HG03432 (cell line): ENCODE data around the gene MIEN1.
"Not testable (repeated sequence)": the region's sequence is repeated elsewhere in the genome, so short reads cannot be mapped to it uniquely, and the experiment has no call there.

Source experiments
- ATAC-seq: cut with Tn5 transposase; IDR thresholded peaks from one replicate; pipeline ENCODE4 v1.9.1; 2021; ENCODE audit warnings: mild to moderate bottlenecking, moderate library complexity; ENCODE audit not compliant: unreplicated experiment

MIEN1 gene

GRCh38 chr17:39742126-39742855 lies 12.0 kb upstream of the MIEN1 start:
- ATAC-seq: no peak

- ATAC-seq: no peak
Measured at GRCh38 chr17:39740357-39741111, 10.2 kb upstream of the MIEN1 start.

DNA sequence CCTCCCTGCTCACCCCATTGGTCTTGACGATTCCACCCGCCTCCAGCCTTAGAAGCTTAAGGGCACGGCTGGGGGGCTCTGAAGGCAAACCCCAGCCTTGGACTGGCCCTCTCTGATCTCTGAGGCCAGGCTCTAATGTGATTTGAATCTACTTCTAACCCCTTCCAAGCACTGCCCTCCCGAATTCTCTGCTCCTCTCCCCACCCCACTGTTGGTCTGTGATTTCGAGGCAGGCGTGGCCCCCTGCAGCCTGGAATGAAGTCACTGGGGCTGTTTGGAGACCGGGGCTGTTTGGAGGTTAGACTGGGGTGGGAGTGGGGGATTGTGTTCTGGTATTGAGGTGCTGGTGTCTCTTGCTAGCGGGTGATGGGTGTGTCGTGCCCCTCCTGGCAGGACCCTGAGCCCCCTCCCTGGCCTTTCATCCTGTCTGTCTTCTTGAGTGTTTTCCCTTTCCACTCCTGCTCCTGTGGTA lies 9.6 kb upstream of the MIEN1 start:
- no peak for ATAC-seq

DNA sequence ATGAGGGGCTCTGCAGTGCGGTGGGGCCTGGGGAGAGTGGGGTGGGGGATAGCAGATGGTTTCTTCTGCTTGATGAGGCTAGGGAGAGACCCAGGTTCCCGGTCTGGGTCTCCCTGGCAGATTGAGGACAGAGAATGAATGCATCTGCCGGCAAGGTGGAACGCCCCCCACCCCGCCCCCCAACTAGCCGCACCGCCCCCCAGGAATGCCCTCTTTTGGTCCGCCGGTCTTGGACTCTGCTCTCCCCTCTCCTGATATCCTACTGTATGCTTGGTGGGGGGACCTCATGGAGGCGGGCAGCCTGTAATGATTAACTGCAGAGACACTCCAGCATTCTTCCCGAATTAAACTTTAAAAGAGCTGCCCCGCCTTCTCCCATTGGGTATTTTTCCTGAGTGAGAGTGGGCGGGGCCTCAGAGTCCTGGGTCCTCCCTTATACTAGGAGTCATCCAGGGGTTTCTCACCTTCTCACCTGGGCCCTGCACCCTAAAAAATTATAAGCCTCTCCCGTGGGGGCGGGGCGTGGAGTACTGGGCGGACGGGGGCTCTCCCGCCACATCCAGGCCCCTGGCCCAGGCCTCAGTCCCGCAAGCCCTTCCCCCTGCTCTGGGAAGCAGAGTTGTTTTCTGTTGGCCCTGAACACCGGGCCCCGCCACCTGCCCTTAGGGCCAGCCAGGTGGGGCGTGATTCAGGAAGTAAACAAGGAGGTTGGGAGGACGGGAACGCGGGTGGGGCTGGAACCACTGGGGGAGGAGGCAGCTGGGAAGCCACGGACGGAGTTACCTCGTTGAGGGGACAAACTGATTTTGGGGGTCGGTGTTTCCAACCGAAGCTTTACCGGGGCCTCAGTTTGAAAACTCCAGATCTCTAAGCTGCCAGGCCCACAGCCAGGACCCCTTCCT lies 8.9 kb upstream of the MIEN1 start:
- no peak for ATAC-seq

DNA sequence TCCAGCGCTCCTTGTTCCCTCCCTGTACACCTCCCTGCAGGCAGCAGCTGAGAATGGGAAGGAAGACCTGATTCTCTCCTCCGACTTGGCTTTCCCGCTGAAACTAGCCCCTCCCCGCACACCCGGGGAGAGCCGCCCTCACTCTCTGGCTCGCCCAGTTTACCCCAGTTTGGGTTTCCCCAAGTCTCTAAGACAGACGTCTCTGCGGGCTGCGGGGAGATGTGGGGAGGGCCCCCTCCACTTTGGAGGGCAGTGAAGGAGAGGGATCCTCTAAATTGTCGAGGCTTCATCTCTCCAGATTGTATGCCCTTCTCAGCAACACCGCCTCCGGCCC lies 8.2 kb upstream of the MIEN1 start:
- ATAC-seq: no peak

DNA sequence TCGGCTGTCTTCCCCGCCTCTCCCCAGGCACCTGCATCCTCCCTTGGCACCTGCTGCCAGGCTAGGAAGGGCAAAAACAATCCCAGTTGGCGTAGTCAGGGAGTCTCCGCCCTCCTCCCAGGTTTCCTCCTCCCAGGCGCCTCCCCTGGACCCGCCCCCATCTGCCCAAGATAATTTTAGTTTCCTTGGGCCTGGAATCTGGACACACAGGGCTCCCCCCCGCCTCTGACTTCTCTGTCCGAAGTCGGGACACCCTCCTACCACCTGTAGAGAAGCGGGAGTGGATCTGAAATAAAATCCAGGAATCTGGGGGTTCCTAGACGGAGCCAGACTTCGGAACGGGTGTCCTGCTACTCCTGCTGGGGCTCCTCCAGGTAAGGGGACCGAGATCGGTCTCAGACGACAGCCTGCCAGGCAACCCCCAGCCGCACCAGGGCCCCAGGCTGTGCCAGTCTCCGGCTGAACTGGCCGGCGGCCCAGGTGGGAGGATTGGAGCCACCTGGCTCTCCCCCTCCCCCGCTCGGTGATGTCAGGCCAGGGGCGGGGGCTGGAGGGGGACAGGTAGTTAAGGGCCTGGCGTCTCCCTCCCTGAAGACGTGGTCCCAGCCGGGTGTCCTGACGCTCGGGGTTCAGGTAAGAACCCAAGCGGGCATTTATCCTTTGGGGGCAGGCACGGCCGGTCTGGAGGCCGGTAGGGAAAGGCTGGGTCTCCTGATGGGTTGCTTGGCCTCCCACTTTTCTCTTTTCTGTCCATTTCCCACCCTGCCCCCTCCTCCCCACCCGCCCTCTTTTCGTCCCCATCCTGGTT lies 7.6 kb upstream of the MIEN1 start, which contains the start of gene GRB7:
Gene GRB7 (plus strand): TSS at position 179 of the 808 bp plus-strand sequence. CDS start 4,364 bp downstream, outside the sequence.
- no peak for ATAC-seq

GRCh38 chr17:39737206-39737759 lies 7.0 kb upstream of the MIEN1 start:
- no peak for ATAC-seq

DNA sequence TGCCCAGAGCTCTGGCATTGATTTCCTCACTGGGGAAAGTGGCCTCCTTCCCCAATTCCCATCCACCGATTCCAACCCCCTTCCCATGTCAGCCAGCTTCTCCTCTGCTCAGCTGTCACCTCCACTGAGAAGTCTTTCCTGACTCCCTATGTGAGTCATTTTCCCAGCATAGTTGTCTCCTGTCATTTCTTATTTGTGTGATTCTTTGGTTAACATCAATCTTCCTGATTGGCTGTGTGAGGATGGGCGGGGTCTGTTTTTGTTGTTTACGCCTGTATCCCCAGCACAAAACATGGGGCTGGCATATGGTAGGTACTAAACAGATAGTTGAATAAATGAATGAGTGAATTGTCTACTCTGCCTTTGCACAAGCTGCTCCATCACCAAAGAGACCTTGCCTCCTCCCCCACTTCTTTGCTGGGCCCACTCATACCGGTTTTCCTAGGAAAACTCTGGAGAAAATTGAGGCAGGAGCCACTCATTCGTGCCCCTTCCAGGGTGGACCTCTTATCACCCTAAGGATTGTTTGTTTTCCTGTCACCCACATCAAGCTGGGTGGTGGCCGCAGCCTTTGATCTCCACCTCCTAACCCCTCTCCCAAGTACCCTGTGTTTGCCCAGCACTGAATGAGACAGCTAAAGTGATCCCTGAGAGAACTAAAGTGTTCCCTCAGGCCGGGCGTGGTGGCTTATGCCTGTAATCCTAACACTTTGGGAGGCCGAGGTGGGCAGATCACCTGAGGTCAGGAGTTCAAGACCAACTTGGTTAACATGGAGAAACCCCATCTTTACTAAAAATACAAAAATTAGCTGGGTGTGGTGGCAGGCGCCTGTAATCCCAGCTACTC lies 6.2 kb upstream of the MIEN1 start:
- no peak for ATAC-seq

DNA sequence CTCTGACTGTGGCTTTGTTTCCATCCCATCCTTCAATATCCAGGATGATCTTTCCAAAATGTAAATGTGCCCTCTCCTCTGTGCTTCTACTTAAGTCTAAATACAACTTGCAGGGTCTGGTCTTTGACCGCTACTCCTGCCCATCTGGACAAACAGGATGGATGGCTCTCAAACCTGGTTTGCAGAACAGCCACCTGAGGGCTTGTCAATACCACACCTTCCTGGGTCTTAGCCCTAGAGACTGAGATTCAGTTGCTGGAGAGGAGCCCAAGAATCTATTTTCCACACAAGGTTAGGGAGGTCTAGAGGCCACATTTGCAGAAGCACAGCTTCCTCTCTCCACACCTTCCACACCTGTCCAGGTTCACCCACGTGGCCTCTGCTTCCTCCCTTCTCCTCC lies 5.5 kb upstream of the MIEN1 start:
- ATAC-seq: no peak

- no peak for ATAC-seq
Measured at GRCh38 chr17:39732586-39732985, 2.3 kb upstream of the MIEN1 start.

GRCh38 chr17:39729280-39729851 lies 966 bp downstream of the MIEN1 start:
- ATAC-seq: no peak

GRCh38 chr17:39727556-39727955 lies 2.8 kb downstream of the MIEN1 start:
- no peak for ATAC-seq

DNA sequence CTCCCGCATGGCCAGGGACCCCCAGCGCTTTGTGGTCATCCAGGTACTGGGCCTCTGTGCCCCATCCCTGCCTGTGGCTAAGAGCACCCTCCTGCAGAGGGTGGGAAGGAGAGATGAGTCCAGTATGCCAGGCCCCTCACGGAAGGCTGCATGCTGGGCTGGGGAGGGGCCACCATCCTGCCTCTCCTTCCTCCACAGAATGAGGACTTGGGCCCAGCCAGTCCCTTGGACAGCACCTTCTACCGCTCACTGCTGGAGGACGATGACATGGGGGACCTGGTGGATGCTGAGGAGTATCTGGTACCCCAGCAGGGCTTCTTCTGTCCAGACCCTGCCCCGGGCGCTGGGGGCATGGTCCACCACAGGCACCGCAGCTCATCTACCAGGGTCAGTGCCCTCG lies 3.7 kb downstream of the MIEN1 start:
- no peak for ATAC-seq

DNA sequence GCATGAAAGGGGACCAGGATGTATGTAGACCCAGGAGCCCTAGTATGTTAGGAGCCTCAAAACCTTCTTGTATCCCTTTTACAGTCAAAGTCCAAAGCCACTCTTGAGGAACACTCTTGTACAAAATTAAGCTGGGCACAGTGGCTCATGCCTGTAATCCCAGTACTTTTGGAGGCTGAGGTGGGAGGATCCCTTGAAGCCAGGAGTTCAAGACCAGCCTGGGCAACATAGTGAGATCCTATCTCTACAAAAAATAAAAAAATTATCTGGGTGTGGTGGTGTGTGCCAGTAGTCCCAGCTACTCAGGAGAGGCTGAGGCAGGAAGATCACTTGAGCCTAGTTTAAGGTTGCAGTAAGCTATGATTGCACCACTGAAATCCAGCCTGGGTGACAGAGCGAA lies 4.4 kb downstream of the MIEN1 start:
- ATAC-seq: not testable (repeated sequence)

DNA sequence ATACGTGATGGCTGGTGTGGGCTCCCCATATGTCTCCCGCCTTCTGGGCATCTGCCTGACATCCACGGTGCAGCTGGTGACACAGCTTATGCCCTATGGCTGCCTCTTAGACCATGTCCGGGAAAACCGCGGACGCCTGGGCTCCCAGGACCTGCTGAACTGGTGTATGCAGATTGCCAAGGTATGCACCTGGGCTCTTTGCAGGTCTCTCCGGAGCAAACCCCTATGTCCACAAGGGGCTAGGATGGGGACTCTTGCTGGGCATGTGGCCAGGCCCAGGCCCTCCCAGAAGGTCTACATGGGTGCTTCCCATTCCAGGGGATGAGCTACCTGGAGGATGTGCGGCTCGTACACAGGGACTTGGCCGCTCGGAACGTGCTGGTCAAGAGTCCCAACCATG lies 5.6 kb downstream of the MIEN1 start:
- no peak for ATAC-seq

GRCh38 chr17:39722965-39723848 lies 7.1 kb downstream of the MIEN1 start:
- ATAC-seq: no peak

GRCh38 chr17:39722104-39722503 lies 8.2 kb downstream of the MIEN1 start:
- ATAC-seq: no peak
